Adrenal gland (tissue), 12 donors: ENCODE results near the gene PAQR4. TPM values are rescaled to one million over a fixed set of nuclear protein-coding genes. Genes with fewer than 3 reads are reported as not detected.

Experiments used
- DNase-seq, 7 donors: peaks; one replicate each; pipeline ENCODE4 v3.0.0-alpha.2; 2019 to 2020
- H3K27ac ChIP-seq, 5 donors: fragments of 200-600 bp; sonication (generic) in 4 of 5; 1 replicate in 3 of 5; 2 replicates in 2 of 5; pipeline versions ENCODE4 v1.5.1 to v1.8.0; 2016 to 2020; ENCODE audit warnings: mild to moderate bottlenecking in 1 of 5
- H3K27me3 ChIP-seq: fragments of 200-600 bp; 2 replicates; pipeline ENCODE4 v1.8.0; 2021
- H3K36me3 ChIP-seq, 2 donors: fragments of 200-600 bp; replicated peaks in 1 of 2; 1 replicate in 1 of 2; 2 replicates in 1 of 2; pipeline versions ENCODE4 v1.5.1 to v1.8.0; 2018 to 2022
- H3K4me1 ChIP-seq, 2 donors: fragments of 200-600 bp; replicated peaks in 1 of 2; 1 replicate in 1 of 2; 2 replicates in 1 of 2; pipeline versions ENCODE4 v1.5.1 to v1.8.0; 2018 to 2021
- H3K4me3 ChIP-seq, 4 donors: fragments of 200-600 bp; sonication (generic) in 3 of 4; one replicate each; pipeline ENCODE4 v1.5.1; 2016 to 2018
- H3K9me3 ChIP-seq, 3 donors: fragments of 200-600 bp; sonication (generic) in 1 of 3; replicated peaks in 1 of 3; 1 replicate in 2 of 3; 2 replicates in 1 of 3; pipeline versions ENCODE4 v1.5.1 to v1.8.0; 2016 to 2021
- CTCF ChIP-seq, 6 experiments: fragments of 450-650 bp in 4 of 6; fragments of 200-600 bp in 2 of 6; sonication (generic) in 1 of 6; IDR thresholded peaks; 1 replicate in 5 of 6; 2 replicates in 1 of 6; pipeline versions ENCODE4 v1.5.1 to v1.8.0; 2016 to 2021; ENCODE audit warnings: antibody characterized with exemption in 6 of 6, mild to moderate bottlenecking in 2 of 6, moderate library complexity in 1 of 6
- POLR2A ChIP-seq, 2 donors: fragments of 450-650 bp; IDR thresholded peaks; one replicate each; pipeline ENCODE4 v1.6.1; 2017; ENCODE audit warnings: antibody characterized with exemption in 2 of 2, mild to moderate bottlenecking in 2 of 2, moderate library complexity in 1 of 2
- WGBS, 4 donors: extraction: QIAGEN DNeasy Blood & Tissue Kit in 2 of 4; methylation state at CpG; one replicate each; pipeline versions ENCODE4 v1.1.5 to v1.1.7; 2013 to 2017; 5-methylcytosine and 5-hydroxymethylcytosine counted together
- intact Hi-C, 2 donors: fragments of 100-400 bp; cut with DNase I; formaldehyde crosslinking; loops; one replicate each; pipeline versions ENCODE4 v1.14.1 to v1.15.0; 2022 to 2023
- polyA plus RNA-seq, 3 donors: library from polyadenylated mRNA; stranded (reverse); fragments of 200-250 nt in 2 of 3; fragments of 350-450 nt in 1 of 3; fragmentation: Illumina TruSeq in 1 of 3; extraction: RNeasy Lipid Tissue Mini Kit (QIAGEN cat#74804) in 1 of 3; gene quantifications; one replicate each; pipeline ENCODE4 v1.2.3, GENCODE V29; 2013 to 2014
- total RNA-seq, 9 donors: library from RNA; depleted of rRNA in 4 of 9; stranded (reverse); fragments of >200 nt in 4 of 9; fragments of 120-200 nt in 1 of 9; fragmentation: NEBNext Ultra II Directional in 1 of 9; extraction: Animal tissue kit (Norgen Biotek cat#: 25700) in 1 of 9; gene quantifications; one replicate each; pipeline versions ENCODE4 v1.1.0 to v1.2.4, GENCODE V29; 2013 to 2023
- donor health status: healthy with polysubstance abuse.
- donor health status: Bipolar disorder and iron deficiency.
- donor health status: DM: yes; HTN: yes; CAD: no.
- donor health status: DM: no; HTN: no; CAD: no.
- donor health status: DM: no; HTN: no; CAD: no.
- donor health status: DM: yes; HTN: yes; CAD: no.

Gene PAQR4
- total and polyA plus RNA-seq, 12 donors: 4.1 to 17.0 (median 12.1) TPM

- WGBS, 4 donors: 28 to 41% (median 33%) methylated on average over 14 to 18 of the region's 18 CpGs
- DNase-seq: no peak
- Histone ChIP-seq H3K9me3 (no peaks in the 10 kb centered on the region), H3K27me3 (peaks cover 48% of the 10 kb centered on the region), H3K4me3 (peak overlapping the region in 1 of 4 donors; percentile 93), H3K36me3 (no peaks in the 10 kb centered on the region), H3K4me1 (peaks cover 23 to 39% of the 10 kb centered on the region in 2 donors), H3K27ac (no peak overlapping the region)
- TF ChIP-seq POLR2A (IDR thresholded peaks at IDR 0.05): no peak
- no peak for TF ChIP-seq CTCF (IDR thresholded peaks at IDR 0.05)
- intact Hi-C loops: no loop called here
These were observed 795 bp upstream of the PAQR4 start for GRCh38 chr16:2968368-2968737.

GRCh38 chr16:2969545-2970521 lies 685 bp downstream of the PAQR4 start:
- Histone ChIP-seq H3K4me3 (peak overlapping the region; percentile 22 to 93 (median 76)), H3K9me3 (no peaks in the 10 kb centered on the region), H3K4me1 (peaks cover 8 to 24% of the 10 kb centered on the region in 2 donors), H3K36me3 (no peaks in the 10 kb centered on the region), H3K27me3 (peaks cover 33% of the 10 kb centered on the region), H3K27ac (peak overlapping the region in 4 of 5 donors; percentile 19 to 77 (median 34))
- DNase-seq: peak; percentile 76 to 84 (median 82)
- TF ChIP-seq POLR2A (IDR thresholded peaks at IDR 0.05): peak in 1 of 2 donors; percentile 44
- peak; percentile 31 to 56 (median 48) for TF ChIP-seq CTCF (IDR thresholded peaks at IDR 0.05)
- WGBS, 4 donors: 1 to 10% (median 2%) methylated on average over 8 to 83 of the region's 83 CpGs
- intact Hi-C loops: no loop called here

GRCh38 chr16:2970563-2970962 lies 1.4 kb downstream of the PAQR4 start:
- TF ChIP-seq CTCF (IDR thresholded peaks at IDR 0.05): no peak
- TF ChIP-seq POLR2A (IDR thresholded peaks at IDR 0.05): no peak
- Histone ChIP-seq H3K27me3 (peaks cover 27% of the 10 kb centered on the region), H3K27ac (no peak overlapping the region), H3K4me1 (peaks cover 5 to 21% of the 10 kb centered on the region in 2 donors), H3K4me3 (peak overlapping the region in 1 of 4 donors; percentile 93), H3K36me3 (no peaks in the 10 kb centered on the region), H3K9me3 (no peaks in the 10 kb centered on the region)
- intact Hi-C loops: no loop called here
- WGBS, 4 donors: 71 to 90% (median 81%) methylated on average over 2 to 6 of the region's 6 CpGs
- DNase-seq: no peak

GRCh38 chr16:2971134-2971984 lies 2.2 kb downstream of the PAQR4 start:
- 91 to 95% (median 94%) methylated on average over 8 to 35 of the region's 35 CpGs for WGBS, 4 donors
- H3K4me3 ChIP-seq: no peak overlapping the region

More at GRCh38 chr16:2971134-2971984, 2.2 kb downstream of the PAQR4 start:
- H3K9me3 ChIP-seq: no peaks in the 10 kb centered on the region
- no peak overlapping the region for H3K27ac ChIP-seq
- peaks cover 5 to 21% of the 10 kb centered on the region in 2 donors for H3K4me1 ChIP-seq
- peak in 1 of 7 donors; percentile 18 for DNase-seq
- H3K36me3 ChIP-seq: no peaks in the 10 kb centered on the region
- intact Hi-C loops: no loop called here
- TF ChIP-seq CTCF (IDR thresholded peaks at IDR 0.05) (no peak), POLR2A (IDR thresholded peaks at IDR 0.05) (no peak)
- peaks cover 19% of the 10 kb centered on the region for H3K27me3 ChIP-seq
